Endothelial cell of umbilical vein (primary cell): ENCODE data around the gene FARP1. TPM values are rescaled to one million over a fixed set of nuclear protein-coding genes. Genes with fewer than 3 reads are reported as not detected.

Source experiments
- BruUV-seq: library from RNA; stranded (reverse); fragments of 400-500 nt; replicated peaks from 2 replicates; lab custom pipeline; 2021; lab: Mats Ljungman, UMichigan
- CTCF ChIA-PET: fragments of 300-600, 350-600 bp; sonication (Branson Sonifier 250); formaldehyde crosslinking; loops from one replicate; lab custom pipeline; 2021; ENCODE audit warnings: antibody characterized with exemption, inconsistent platforms; lab: Charles Lee
- POLR2A ChIA-PET: fragments of 300-600, 350-600 bp; sonication (Branson Sonifier 250); formaldehyde crosslinking; loops from one replicate; lab custom pipeline; 2021; ENCODE audit warnings: antibody characterized with exemption, inconsistent platforms; lab: Charles Lee
- DNase-seq: peaks from one replicate; pipeline ENCODE4 v3.0.0-alpha.2; 2011; ENCODE audit warnings: low read depth, low spot score
- FAIRE-seq: peaks from 2 replicates; lab custom pipeline; 2011; peaks lifted over from hg19 to GRCh38; lab: Jason Lieb, UNC
- H2AFZ ChIP-seq: 2 replicates; pipeline ENCODE4 v1.6.0; 2012; ENCODE audit warnings: low read depth, low read length, control low read depth, inconsistent platforms
- H3K27ac ChIP-seq: 2 replicates; pipeline ENCODE4 v1.5.1; 2011; ENCODE audit warnings: low read depth, mild to moderate bottlenecking, control low read depth, low read length, moderate library complexity; ENCODE audit not compliant: insufficient read depth
- H3K27me3 ChIP-seq, 2 experiments: 2 replicates each; pipeline versions ENCODE4 v1.6.0 to v1.6.1; 2011; ENCODE audit warnings: low read length in 2 of 2, mixed read lengths in 1 of 2; ENCODE audit not compliant: control insufficient read depth in 2 of 2, insufficient read depth in 2 of 2
- H3K36me3 ChIP-seq, 2 experiments: 2 replicates in 1 of 2; 3 replicates in 1 of 2; pipeline ENCODE4 v1.5.1; 2011; ENCODE audit warnings: low read length in 2 of 2, mild to moderate bottlenecking in 1 of 2, moderate library complexity in 1 of 2; ENCODE audit not compliant: control insufficient read depth in 2 of 2, insufficient read depth in 2 of 2; ENCODE audit errors: extremely low read depth in 1 of 2
- H3K4me1 ChIP-seq: 3 replicates; pipeline ENCODE4 v1.5.1; 2011; ENCODE audit warnings: mild to moderate bottlenecking, low read length; ENCODE audit not compliant: control insufficient read depth, insufficient read depth; ENCODE audit errors: extremely low read depth
- H3K4me2 ChIP-seq: 2 replicates; pipeline ENCODE4 v1.6.1; 2011; ENCODE audit warnings: low read length, control low read depth, mixed read lengths; ENCODE audit not compliant: insufficient read depth
- H3K4me3 ChIP-seq, 3 experiments: fragments of 200-600 bp in 1 of 3; sonication (generic), shearing (Covaris generic) in 1 of 3; replicated peaks in 1 of 3; 2 replicates each; pipeline ENCODE4 v1.5.1; 2011 to 2016; ENCODE audit warnings: control low read depth in 3 of 3, low read length in 3 of 3, mild to moderate bottlenecking in 2 of 3, inconsistent platforms in 1 of 3, low read depth in 1 of 3, moderate library complexity in 1 of 3; ENCODE audit not compliant: insufficient read depth in 1 of 3
- H3K79me2 ChIP-seq: 2 replicates; pipeline ENCODE4 v1.6.0; 2012; ENCODE audit warnings: low read length, inconsistent platforms; ENCODE audit not compliant: control insufficient read depth, insufficient read depth
- H3K9ac ChIP-seq: replicated peaks from 2 replicates; pipeline ENCODE3; 2011; ENCODE audit warnings: low read length, control low read depth; ENCODE audit not compliant: insufficient read depth; ENCODE audit errors: extremely low read depth
- H3K9me1 ChIP-seq: replicated peaks from 3 replicates; pipeline ENCODE4 v1.6.0; 2011; ENCODE audit warnings: mild to moderate bottlenecking, low read length; ENCODE audit not compliant: control insufficient read depth, insufficient read depth; ENCODE audit errors: extremely low read depth
- H3K9me3 ChIP-seq: replicated peaks from 2 replicates; pipeline ENCODE4 v1.5.1; 2012; ENCODE audit warnings: low read length, inconsistent platforms; ENCODE audit not compliant: control insufficient read depth, insufficient read depth
- H4K20me1 ChIP-seq: replicated peaks from 2 replicates; pipeline ENCODE3; 2011; ENCODE audit warnings: mild to moderate bottlenecking, low read length; ENCODE audit not compliant: control insufficient read depth, insufficient read depth; ENCODE audit errors: extremely low read depth
- EZH2 ChIP-seq: IDR thresholded peaks from 2 replicates; pipeline ENCODE4 v1.6.1; 2012; ENCODE audit warnings: borderline replicate concordance, low read depth, mild to moderate bottlenecking, moderate library complexity, low read length, inconsistent platforms; ENCODE audit not compliant: severe bottlenecking
- FOS ChIP-seq: IDR thresholded peaks from 2 replicates; pipeline ENCODE4 v1.6.1; 2011; ENCODE audit warnings: mild to moderate bottlenecking, low read length, moderate library complexity, borderline replicate concordance; ENCODE audit not compliant: insufficient read depth
- GATA2 ChIP-seq: IDR thresholded peaks from 2 replicates; pipeline ENCODE4 v1.7.0; 2011; ENCODE audit warnings: low read depth, mild to moderate bottlenecking, moderate library complexity, mixed read lengths, low read length; ENCODE audit not compliant: insufficient read length, insufficient read depth
- JUN ChIP-seq: IDR thresholded peaks from 2 replicates; pipeline ENCODE4 v1.6.1; 2011; ENCODE audit warnings: borderline replicate concordance, low read depth; ENCODE audit not compliant: insufficient read length, insufficient read depth
- MYC ChIP-seq: IDR thresholded peaks from one replicate; pipeline ENCODE4 v1.6.1; 2011; ENCODE audit warnings: mild to moderate bottlenecking, low read depth, low read length
- POLR2A ChIP-seq: IDR thresholded peaks from 2 replicates; pipeline ENCODE4 v1.6.1; 2012; ENCODE audit warnings: low read depth, mild to moderate bottlenecking, control low read depth, low read length
- POLR2AphosphoS5 ChIP-seq: IDR thresholded peaks from 2 replicates; pipeline ENCODE4 v1.6.1; 2012; ENCODE audit warnings: low read depth, mild to moderate bottlenecking, control low read depth, low read length, moderate library complexity; ENCODE audit not compliant: insufficient read depth
- dilution Hi-C: fragments of 300-500 bp; cut with MboI; formaldehyde crosslinking; loops from one replicate; pipeline ENCODE4 v1.15.0; 2019; ENCODE audit warnings: low sequenced_read_pairs; ENCODE audit not compliant: extremely low pct_ligation_motif_present
- intact Hi-C: fragments of 100-400 bp; cut with micrococcal nuclease; formaldehyde crosslinking; loops from one replicate; pipeline ENCODE4 v1.10.0; 2022
- polyA plus RNA-seq, 4 experiments: library from polyadenylated mRNA; depleted of rRNA in 3 of 4; stranded (reverse) in 3 of 4; unstranded in 1 of 4; fragments of >200 nt; gene quantifications; 2 replicates each; pipeline versions ENCODE4 v1.2.1 to v1.2.3, GENCODE V29; 2011 to 2012; ENCODE audit warnings: missing spikeins in 1 of 4
- total RNA-seq: library from RNA; stranded (reverse); gene quantifications from 2 replicates; pipeline ENCODE4 v1.2.3, GENCODE V29; 2021
- TF ChIP-seq, protein P1 (sequence below): IDR thresholded peaks from 2 replicates; pipeline ENCODE4 v1.6.1; 2011; ENCODE audit not compliant: insufficient read depth, insufficient read length
- TF ChIP-seq, protein P2 (sequence below), 2 donors: IDR thresholded peaks; 1 replicate in 1 of 2; 2 replicates in 1 of 2; pipeline ENCODE4 v1.5.1; 2011; ENCODE audit warnings: low read length in 2 of 2, mild to moderate bottlenecking in 2 of 2, moderate library complexity in 2 of 2, control low read depth in 1 of 2, inconsistent platforms in 1 of 2, low read depth in 1 of 2; ENCODE audit not compliant: insufficient read depth in 1 of 2; ENCODE audit errors: extremely low read depth in 1 of 2

FARP1 gene
- total and polyA plus RNA-seq, 2 donors (not counting 3 experiments of a cell fraction or from before 2014, with no cell fraction given): 19.0 to 77.7 TPM

DNA sequence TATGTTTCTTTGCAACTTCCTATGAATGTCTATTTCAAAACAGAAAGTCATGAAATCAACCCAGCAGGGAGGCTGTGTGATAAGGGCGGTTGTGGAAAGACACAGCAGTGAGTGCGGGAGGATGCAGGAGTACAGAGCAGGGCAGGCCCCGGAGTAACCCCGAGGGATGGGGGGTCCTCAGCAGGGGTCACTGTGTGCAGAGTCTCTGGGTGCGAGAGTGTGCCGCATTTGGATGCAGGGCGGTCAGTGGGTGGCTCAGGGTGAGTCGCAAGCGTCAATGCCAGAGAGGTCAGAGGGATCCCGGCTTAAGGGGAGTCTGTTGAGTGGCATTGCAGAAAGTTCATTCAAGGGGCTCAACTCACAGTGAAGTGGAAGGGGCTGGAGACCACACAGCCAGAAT is 286.2 kb downstream of the FARP1 start:
- no peak overlapping the region for H3K4me2 ChIP-seq
- no peaks in the 10 kb centered on the region for H3K4me1 ChIP-seq
- no peak overlapping the region for H2AFZ ChIP-seq
- H3K79me2 ChIP-seq: no peaks in the 10 kb centered on the region
- DNase-seq (no peak), FAIRE-seq (no peak)
- intact Hi-C loops: no loop called here
- POLR2A ChIA-PET: no interaction called here
- no peaks in the 10 kb centered on the region for H3K27me3 ChIP-seq
- no peak overlapping the region for H3K9ac ChIP-seq
- no TSS peak for BruUV-seq
- peaks cover 0 to 5% of the 10 kb centered on the region in 2 experiments for H3K36me3 ChIP-seq
- CTCF ChIA-PET: no interaction called here
- no peak overlapping the region for H3K4me3 ChIP-seq
- no peak overlapping the region for H3K27ac ChIP-seq
- TF ChIP-seq FOS (no peak), POLR2A (no peak), POLR2AphosphoS5 (no peak), JUN (no peak), MYC (no peak), GATA2 (no peak), EZH2 (no peak)
- TF ChIP-seq, protein P1, sequence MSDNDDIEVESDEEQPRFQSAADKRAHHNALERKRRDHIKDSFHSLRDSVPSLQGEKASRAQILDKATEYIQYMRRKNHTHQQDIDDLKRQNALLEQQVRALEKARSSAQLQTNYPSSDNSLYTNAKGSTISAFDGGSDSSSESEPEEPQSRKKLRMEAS: no peak
- TF ChIP-seq, protein P2, sequence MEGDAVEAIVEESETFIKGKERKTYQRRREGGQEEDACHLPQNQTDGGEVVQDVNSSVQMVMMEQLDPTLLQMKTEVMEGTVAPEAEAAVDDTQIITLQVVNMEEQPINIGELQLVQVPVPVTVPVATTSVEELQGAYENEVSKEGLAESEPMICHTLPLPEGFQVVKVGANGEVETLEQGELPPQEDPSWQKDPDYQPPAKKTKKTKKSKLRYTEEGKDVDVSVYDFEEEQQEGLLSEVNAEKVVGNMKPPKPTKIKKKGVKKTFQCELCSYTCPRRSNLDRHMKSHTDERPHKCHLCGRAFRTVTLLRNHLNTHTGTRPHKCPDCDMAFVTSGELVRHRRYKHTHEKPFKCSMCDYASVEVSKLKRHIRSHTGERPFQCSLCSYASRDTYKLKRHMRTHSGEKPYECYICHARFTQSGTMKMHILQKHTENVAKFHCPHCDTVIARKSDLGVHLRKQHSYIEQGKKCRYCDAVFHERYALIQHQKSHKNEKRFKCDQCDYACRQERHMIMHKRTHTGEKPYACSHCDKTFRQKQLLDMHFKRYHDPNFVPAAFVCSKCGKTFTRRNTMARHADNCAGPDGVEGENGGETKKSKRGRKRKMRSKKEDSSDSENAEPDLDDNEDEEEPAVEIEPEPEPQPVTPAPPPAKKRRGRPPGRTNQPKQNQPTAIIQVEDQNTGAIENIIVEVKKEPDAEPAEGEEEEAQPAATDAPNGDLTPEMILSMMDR (IDR thresholded peaks at IDR 0.05; ENCODE audit: extremely low read depth in 1 of 2, insufficient read depth in 1 of 2, low read depth in 1 of 2, low read length in 2 of 2): no peak
- H4K20me1 ChIP-seq: no peaks in the 10 kb centered on the region
- no peaks in the 10 kb centered on the region for H3K9me1 ChIP-seq
- H3K9me3 ChIP-seq: no peaks in the 10 kb centered on the region
- dilution Hi-C loops: loop anchor here (25.0 kb wide), 1 partner anchor 233 kb away; no protein-coding TSS in a partner anchor
